ENCODE data around the gene NCKAP5. TPM values are rescaled to one million over a fixed set of nuclear protein-coding genes. Genes with fewer than 3 reads are reported as not detected.

The NCKAP5 gene
- total and polyA plus RNA-seq, 2 of the 8 experiments (the other 6 are each of a cell fraction or from before 2014, with no cell fraction given): 0.27 to 0.86 TPM

GRCh38 chr2:133576714-133577113 is 8.5 kb upstream of the NCKAP5 start:
- Histone ChIP-seq H4K8ac (ENCODE audit: extremely low read depth, insufficient read depth, low read length) (no peak overlapping the region), H3K14ac (ENCODE audit: insufficient read length) (no peak overlapping the region), H2AFZ (ENCODE audit: low read length) (no peak overlapping the region), H3K9me3 (ENCODE audit: insufficient read depth in 2 of 2, low read depth in 1 of 2, low read length in 1 of 2) (no peaks in the 10 kb centered on the region), H3K79me2 (ENCODE audit: control insufficient read depth in 1 of 2, insufficient read depth in 2 of 2, low read length in 2 of 2) (no peaks in the 10 kb centered on the region), H2BK5ac (ENCODE audit: low read depth, low read length) (no peak overlapping the region), H3K79me1 (ENCODE audit: low read depth, low read length) (no peaks in the 10 kb centered on the region), H2BK15ac (ENCODE audit: low read length) (no peak overlapping the region), H3K4me2 (ENCODE audit: insufficient read depth in 1 of 2, low read depth in 2 of 2, low read length in 2 of 2) (no peak overlapping the region), H3K4ac (replicated peaks; ENCODE audit: insufficient read length, low read depth, low read length) (no peak overlapping the region), H3K4me1 (replicated peaks in 1 of 4; ENCODE audit: control insufficient read depth in 3 of 4, insufficient read depth in 4 of 4, low read length in 3 of 4) (peaks cover 0 to 9% (median 4%) of the 10 kb centered on the region in 4 experiments; a peak in 3 of 7 replicates), H3K27ac (ENCODE audit: low read depth, low read length) (no peak overlapping the region), H4K91ac (replicated peaks; ENCODE audit: insufficient read length, low read length) (no peak overlapping the region), H2BK12ac (ENCODE audit: low read depth, low read length) (no peak overlapping the region), H4K20me1 (replicated peaks in 1 of 2; ENCODE audit: control insufficient read depth in 1 of 2, insufficient read depth in 2 of 2, low read length in 2 of 2) (no peaks in the 10 kb centered on the region), H2BK20ac (ENCODE audit: low read length) (no peak overlapping the region), H3K36me3 (ENCODE audit: control insufficient read depth in 2 of 4, insufficient read depth in 4 of 4, low read length in 3 of 4) (no peaks in the 10 kb centered on the region), H3K4me3 (ENCODE audit: extremely low read depth in 1 of 4, insufficient read depth in 2 of 4, low read depth in 3 of 4, low read length in 4 of 4) (no peak overlapping the region), H3K18ac (ENCODE audit: extremely low read depth, low read length) (no peak overlapping the region), H3K27me3 (replicated peaks in 1 of 4; ENCODE audit: control insufficient read depth in 3 of 4, extremely low read depth in 1 of 4, insufficient read depth in 3 of 4, low read length in 3 of 4) (no peaks in the 10 kb centered on the region), H3K9ac (replicated peaks in 1 of 4; ENCODE audit: extremely low read depth in 1 of 4, low read depth in 3 of 4, low read length in 3 of 4) (no peak overlapping the region), H3K23me2 (ENCODE audit: low read depth, low read length) (no peaks in the 10 kb centered on the region), H2AK5ac (ENCODE audit: low read depth, low read length) (no peak overlapping the region), H2BK120ac (replicated peaks; ENCODE audit: low read depth, low read length) (no peak overlapping the region), H3K56ac (replicated peaks; ENCODE audit: insufficient read length, low read depth, low read length) (no peak overlapping the region), H4K5ac (ENCODE audit: insufficient read length, low read depth, low read length) (no peak overlapping the region), H3K23ac (ENCODE audit: insufficient read length) (no peak overlapping the region)
- 100% methylated on average over 1 of the region's 1 CpG; no CpG with 5 or more reads in 1 of the 2 experiments for WGBS, 2 experiments (ENCODE audit: extremely low coverage in 1 of 2, insufficient coverage in 1 of 2, insufficient read length in 1 of 2, insufficient replicate concordance in 2 of 2, low coverage in 1 of 2, low lambda C conversion rate in 2 of 2, missing lambda C conversion rate in 1 of 2)
- ChIA-PET POLR2A (ENCODE audit: partially characterized antibody) (no interaction called here), CTCF (ENCODE audit: partially characterized antibody) (interaction anchor here (0.6 to 1.5 kb wide), 2 partner anchors 57 to 80 kb away, joined by 3 read pairs; no protein-coding TSS in a partner anchor)
- FAIRE-seq: no peak
- DNase-seq (ENCODE audit: low read depth in 1 of 2, low spot score in 2 of 2): no peak
- TF ChIP-seq TBP (IDR thresholded peaks at IDR 0.05; ENCODE audit: low read depth, low read length) (no peak), CBX8 (IDR thresholded peaks at IDR 0.05; ENCODE audit: borderline replicate concordance, low read depth, low read length) (no peak), FOSL1 (IDR thresholded peaks at IDR 0.05; ENCODE audit: insufficient read depth, low read depth, low read length) (no peak)
